DND-41 (cell line): ENCODE measurements around the gene PPP4C.

Source experiments
- ATAC-seq: fragments of 200-7000 bp; cut with Tn5 transposase; 3 replicates; pipeline ENCODE4 v1.9.1; 2021; ENCODE audit warnings: low read depth; ENCODE audit not compliant: insufficient read depth
- DNase-seq: peaks from one replicate; pipeline ENCODE4 v3.0.0-alpha.2; 2020
- H2AFZ ChIP-seq: 2 replicates; pipeline ENCODE4 v1.6.0; 2012; ENCODE audit warnings: low read depth, low read length
- H3K27ac ChIP-seq: 2 replicates; pipeline ENCODE4 v1.5.1; 2012; ENCODE audit warnings: low read length, inconsistent platforms
- H3K27me3 ChIP-seq: fragments of 200-600 bp; sonication (generic); 2 replicates; pipeline ENCODE4 v1.6.0; 2012; ENCODE audit warnings: low read length, mild to moderate bottlenecking, inconsistent platforms; ENCODE audit not compliant: insufficient read depth, poor library complexity
- H3K36me3 ChIP-seq: 2 replicates; pipeline ENCODE4 v1.5.1; 2012; ENCODE audit warnings: low read length, inconsistent platforms; ENCODE audit not compliant: insufficient read depth
- H3K4me1 ChIP-seq: 2 replicates; pipeline ENCODE4 v1.5.1; 2012; ENCODE audit warnings: mild to moderate bottlenecking, low read length; ENCODE audit not compliant: insufficient read depth
- H3K4me2 ChIP-seq: 2 replicates; pipeline ENCODE4 v1.6.0; 2012; ENCODE audit warnings: mild to moderate bottlenecking, moderate library complexity, low read length, inconsistent platforms; ENCODE audit not compliant: insufficient read depth
- H3K4me3 ChIP-seq, 2 experiments: fragments of 200-600 bp in 1 of 2; shearing (Covaris generic) in 1 of 2; 2 replicates each; pipeline ENCODE4 v1.5.1; 2012 to 2016; ENCODE audit warnings: inconsistent platforms in 2 of 2, low read length in 2 of 2, mild to moderate bottlenecking in 2 of 2, low read depth in 1 of 2, moderate library complexity in 1 of 2
- H3K79me2 ChIP-seq: 2 replicates; pipeline ENCODE4 v1.6.0; 2012; ENCODE audit warnings: low read length, inconsistent platforms; ENCODE audit not compliant: insufficient read depth
- H3K9ac ChIP-seq: 2 replicates; pipeline ENCODE4 v1.6.0; 2012; ENCODE audit warnings: low read depth, mild to moderate bottlenecking, inconsistent platforms, low read length, moderate library complexity
- H3K9me3 ChIP-seq: 2 replicates; pipeline ENCODE4 v1.5.1; 2012; ENCODE audit warnings: low read length, moderate library complexity, mild to moderate bottlenecking, inconsistent platforms; ENCODE audit not compliant: insufficient read depth, severe bottlenecking
- H4K20me1 ChIP-seq: 2 replicates; pipeline ENCODE4 v1.6.0; 2012; ENCODE audit warnings: low read length; ENCODE audit not compliant: insufficient read depth
- CTCF ChIP-seq: IDR thresholded peaks from 2 replicates; pipeline ENCODE4 v1.5.1; 2012; ENCODE audit warnings: borderline replicate concordance, low read length, moderate library complexity, mild to moderate bottlenecking; ENCODE audit not compliant: poor library complexity, severe bottlenecking; ENCODE audit errors: extremely low read depth
- EZH2 ChIP-seq: IDR thresholded peaks from 3 replicates; pipeline ENCODE4 v1.6.1; 2012; ENCODE audit warnings: borderline replicate concordance, low read depth, mild to moderate bottlenecking, moderate library complexity, low read length, inconsistent platforms; ENCODE audit not compliant: severe bottlenecking

The PPP4C gene

GRCh38 chr16:30028438-30029076 lies 47.2 kb upstream of the PPP4C start:
- Histone ChIP-seq H2AFZ (no peak overlapping the region), H3K4me2 (no peak overlapping the region), H4K20me1 (peaks cover 9% of the 10 kb centered on the region; the same call in 1 of the 2 replicates), H3K4me1 (no peaks in the 10 kb centered on the region), H3K9ac (no peak overlapping the region), H3K27ac (no peak overlapping the region), H3K27me3 (no peaks in the 10 kb centered on the region), H3K36me3 (no peaks in the 10 kb centered on the region), H3K79me2 (no peaks in the 10 kb centered on the region), H3K4me3 (no peak overlapping the region), H3K9me3 (no peaks in the 10 kb centered on the region)
- no peak for TF ChIP-seq EZH2
- TF ChIP-seq CTCF, result no peak
- DNase-seq, result peak; percentile 58
- peak; percentile 66 for ATAC-seq

- DNase-seq (no peak), ATAC-seq (no peak)
- no peak overlapping the region for H3K9ac ChIP-seq
- no peaks in the 10 kb centered on the region for H3K9me3 ChIP-seq
- H3K4me3 ChIP-seq, result no peak overlapping the region
- no peaks in the 10 kb centered on the region for H3K27me3 ChIP-seq
- no peak overlapping the region for H3K27ac ChIP-seq
- no peak for TF ChIP-seq CTCF
- TF ChIP-seq EZH2, result no peak
- H3K36me3 ChIP-seq, result no peaks in the 10 kb centered on the region
- H3K4me1 ChIP-seq, result no peaks in the 10 kb centered on the region
- no peak overlapping the region for H2AFZ ChIP-seq
- no peak overlapping the region for H3K4me2 ChIP-seq
- H3K79me2 ChIP-seq, result no peaks in the 10 kb centered on the region
- H4K20me1 ChIP-seq, result peaks cover 9% of the 10 kb centered on the region; the same call in 1 of the 2 replicates
These were observed 45.6 kb upstream of the PPP4C start for GRCh38 chr16:30030011-30030685.

- Histone ChIP-seq H3K4me1 (no peaks in the 10 kb centered on the region), H4K20me1 (peaks cover 9% of the 10 kb centered on the region; the same call in 1 of the 2 replicates), H3K9me3 (no peaks in the 10 kb centered on the region), H3K27ac (no peak within 1 kb of the TSS), H3K4me3 (no peak within 1 kb of the TSS), H2AFZ (no peak within 1 kb of the TSS), H3K79me2 (no peaks in the 10 kb centered on the region), H3K36me3 (no peaks in the 10 kb centered on the region), H3K27me3 (no peaks in the 10 kb centered on the region), H3K4me2 (peak within 1 kb of the TSS; percentile 28; the same call in 1 of the 2 replicates), H3K9ac (no peak within 1 kb of the TSS)
- peak; percentile 41; the same call in 1 of the 3 replicates for ATAC-seq
- DNase-seq, result no peak
- no peak for TF ChIP-seq CTCF
- TF ChIP-seq EZH2, result no peak
These were observed 44.9 kb upstream of the PPP4C start, which contains the start of gene TLCD3B for GRCh38 chr16:30030841-30031413. TSS of gene TLCD3B (minus strand) at chr16:30031271. CDS start at chr16:30030527, 744 bp downstream.
